Esophagus squamous epithelium (tissue), 4 donors: ENCODE measurements around the gene CYP2F1.

Experiments
- CTCF ChIP-seq, 6 experiments: fragments of 450-650 bp in 4 of 6; fragments of 200-600 bp in 2 of 6; sonication (generic) in 2 of 6; IDR thresholded peaks; one replicate each; pipeline ENCODE4 v1.5.1; 2016 to 2019; ENCODE audit warnings: antibody characterized with exemption in 6 of 6, mild to moderate bottlenecking in 4 of 6, moderate library complexity in 4 of 6
- POLR2A ChIP-seq, 4 donors: fragments of 450-650 bp; IDR thresholded peaks; one replicate each; pipeline ENCODE4 v1.6.1; 2017; ENCODE audit warnings: antibody characterized with exemption in 4 of 4, mild to moderate bottlenecking in 4 of 4, moderate library complexity in 3 of 4

- TF ChIP-seq CTCF (IDR thresholded peaks at IDR 0.05) (no peak), POLR2A (IDR thresholded peaks at IDR 0.05) (no peak)
These were observed 2.4 kb upstream of the CYP2F1 start for GRCh38 chr19:41111750-41112295.
